Ovary (tissue), 9 donors: ENCODE results near the gene BIN2. TPM values are rescaled to one million over a fixed set of nuclear protein-coding genes. Genes with fewer than 3 reads are reported as not detected.

Experiments used
- DNase-seq, 5 donors: peaks; one replicate each; pipeline ENCODE4 v3.0.0-alpha.2; 2019 to 2020
- H3K27ac ChIP-seq, 2 donors: fragments of 200-600 bp; one replicate each; pipeline versions ENCODE4 v1.5.1 to v1.8.0; 2019 to 2022
- H3K27me3 ChIP-seq: fragments of 200-600 bp; one replicate; pipeline ENCODE4 v1.8.0; 2022
- H3K36me3 ChIP-seq: fragments of 200-600 bp; sonication (generic); one replicate; pipeline ENCODE4 v1.5.1; 2019
- H3K4me1 ChIP-seq: one replicate; pipeline ENCODE4 v1.8.1; 2013; ENCODE audit warnings: mild to moderate bottlenecking, moderate library complexity; ENCODE audit not compliant: insufficient read depth
- H3K4me3 ChIP-seq: fragments of 200-600 bp; sonication (generic); one replicate; pipeline ENCODE4 v1.5.1; 2017
- H3K9me3 ChIP-seq, 2 donors: fragments of 200-600 bp in 1 of 2; sonication (generic) in 1 of 2; one replicate each; pipeline versions ENCODE4 v1.5.1 to v1.8.1; 2013 to 2019; ENCODE audit warnings: mild to moderate bottlenecking in 1 of 2, moderate library complexity in 1 of 2
- EP300 ChIP-seq: sonication (generic); formaldehyde crosslinking; IDR thresholded peaks from one replicate; pipeline ENCODE4 v1.6.1; 2017; ENCODE audit warnings: antibody characterized with exemption
- POLR2A ChIP-seq: fragments of 450-650 bp; IDR thresholded peaks from one replicate; pipeline ENCODE4 v1.6.1; 2017; ENCODE audit warnings: antibody characterized with exemption, mild to moderate bottlenecking, moderate library complexity
- WGBS, 3 donors: extraction: QIAGEN DNeasy Blood & Tissue Kit in 1 of 3; methylation state at CpG; one replicate each; pipeline versions ENCODE4 v1.1.5 to v1.1.7; 2013 to 2017; 5-methylcytosine and 5-hydroxymethylcytosine counted together
- intact Hi-C, 4 donors: fragments of 100-400 bp; cut with DNase I; formaldehyde crosslinking; loops; one replicate each; pipeline versions ENCODE4 v1.11.0 to v1.15.1; 2022 to 2023
- polyA plus RNA-seq, 2 donors: library from polyadenylated mRNA; stranded (reverse); fragments of 200-250 nt in 1 of 2; fragments of 350-450 nt in 1 of 2; fragmentation: Illumina TruSeq in 1 of 2; extraction: RNeasy Lipid Tissue Mini Kit (QIAGEN cat#74804) in 1 of 2; gene quantifications; one replicate each; pipeline ENCODE4 v1.2.3, GENCODE V29; 2013 to 2014
- total RNA-seq, 7 donors: library from RNA; depleted of rRNA in 2 of 7; stranded (reverse); fragments of >200 nt in 2 of 7; fragmentation: NEBNext Ultra II Directional in 3 of 7; extraction: Animal tissue kit (Norgen Biotek cat#: 25700) in 3 of 7; gene quantifications; one replicate each; pipeline versions ENCODE4 v1.1.0 to v1.2.4, GENCODE V29; 2016 to 2023
- TF ChIP-seq, protein P1 (sequence below), 3 donors: fragments of 450-650 bp in 2 of 3; fragments of 200-600 bp in 1 of 3; IDR thresholded peaks; one replicate each; pipeline versions ENCODE4 v1.5.1 to v1.8.0; 2016 to 2022; ENCODE audit warnings: antibody characterized with exemption in 3 of 3, mild to moderate bottlenecking in 1 of 3
- donor health status: DM: no; HTN: no; CAD: no; lungs with moderate emphysema.
- donor health status: DM: no; HTN: no; CAD: no.
- donor health status: Bipolar disorder and iron deficiency.
- donor health status: DM: yes; HTN: yes; CAD: no.
- donor health status: DM: no; HTN: no; CAD: no.
- donor health status: DM: yes; HTN: yes; CAD: no.

The BIN2 gene
- total and polyA plus RNA-seq, 9 donors: 1.1 to 7.6 (median 1.5) TPM

GRCh38 chr12:51370667-51371066 lies 46.7 kb upstream of the BIN2 start:
- intact Hi-C loops: no loop called here
- WGBS, 3 donors: 95 to 96% (median 96%) methylated on average over 9 of the region's 9 CpGs
- TF ChIP-seq EP300 (no peak), POLR2A (no peak)
- TF ChIP-seq, protein P1, sequence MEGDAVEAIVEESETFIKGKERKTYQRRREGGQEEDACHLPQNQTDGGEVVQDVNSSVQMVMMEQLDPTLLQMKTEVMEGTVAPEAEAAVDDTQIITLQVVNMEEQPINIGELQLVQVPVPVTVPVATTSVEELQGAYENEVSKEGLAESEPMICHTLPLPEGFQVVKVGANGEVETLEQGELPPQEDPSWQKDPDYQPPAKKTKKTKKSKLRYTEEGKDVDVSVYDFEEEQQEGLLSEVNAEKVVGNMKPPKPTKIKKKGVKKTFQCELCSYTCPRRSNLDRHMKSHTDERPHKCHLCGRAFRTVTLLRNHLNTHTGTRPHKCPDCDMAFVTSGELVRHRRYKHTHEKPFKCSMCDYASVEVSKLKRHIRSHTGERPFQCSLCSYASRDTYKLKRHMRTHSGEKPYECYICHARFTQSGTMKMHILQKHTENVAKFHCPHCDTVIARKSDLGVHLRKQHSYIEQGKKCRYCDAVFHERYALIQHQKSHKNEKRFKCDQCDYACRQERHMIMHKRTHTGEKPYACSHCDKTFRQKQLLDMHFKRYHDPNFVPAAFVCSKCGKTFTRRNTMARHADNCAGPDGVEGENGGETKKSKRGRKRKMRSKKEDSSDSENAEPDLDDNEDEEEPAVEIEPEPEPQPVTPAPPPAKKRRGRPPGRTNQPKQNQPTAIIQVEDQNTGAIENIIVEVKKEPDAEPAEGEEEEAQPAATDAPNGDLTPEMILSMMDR (IDR thresholded peaks at IDR 0.05): no peak
- no peak for DNase-seq
- Histone ChIP-seq H3K9me3 (no peaks in the 10 kb centered on the region), H3K4me1 (peaks cover 3% of the 10 kb centered on the region), H3K36me3 (no peaks in the 10 kb centered on the region), H3K27me3 (no peaks in the 10 kb centered on the region), H3K27ac (no peak overlapping the region), H3K4me3 (no peak overlapping the region)

- intact Hi-C loops: no loop called here
- 87 to 94% (median 94%) methylated on average over 4 of the region's 4 CpGs for WGBS, 3 donors
- Histone ChIP-seq H3K36me3 (no peaks in the 10 kb centered on the region), H3K27ac (no peak overlapping the region), H3K4me1 (peaks cover 3% of the 10 kb centered on the region), H3K4me3 (no peak overlapping the region), H3K9me3 (no peaks in the 10 kb centered on the region), H3K27me3 (no peaks in the 10 kb centered on the region)
- DNase-seq: no peak
- TF ChIP-seq, protein P1 (IDR thresholded peaks at IDR 0.05): no peak
- TF ChIP-seq EP300: no peak
- no peak for TF ChIP-seq POLR2A
These were observed 45.6 kb upstream of the BIN2 start for GRCh38 chr12:51369581-51369980.

GRCh38 chr12:51368640-51369517 lies 44.9 kb upstream of the BIN2 start:
- H3K36me3 ChIP-seq: no peaks in the 10 kb centered on the region
- TF ChIP-seq, protein P1 (IDR thresholded peaks at IDR 0.05): no peak
- TF ChIP-seq EP300 (no peak), POLR2A (no peak)
- no peak for DNase-seq
- H3K27me3 ChIP-seq: no peaks in the 10 kb centered on the region
- intact Hi-C loops: no loop called here
- 59 to 62% (median 62%) methylated on average over 17 of the region's 17 CpGs for WGBS, 3 donors
- peaks cover 3% of the 10 kb centered on the region for H3K4me1 ChIP-seq
- H3K9me3 ChIP-seq: no peaks in the 10 kb centered on the region
- no peak overlapping the region for H3K4me3 ChIP-seq
- no peak overlapping the region for H3K27ac ChIP-seq

DNA sequence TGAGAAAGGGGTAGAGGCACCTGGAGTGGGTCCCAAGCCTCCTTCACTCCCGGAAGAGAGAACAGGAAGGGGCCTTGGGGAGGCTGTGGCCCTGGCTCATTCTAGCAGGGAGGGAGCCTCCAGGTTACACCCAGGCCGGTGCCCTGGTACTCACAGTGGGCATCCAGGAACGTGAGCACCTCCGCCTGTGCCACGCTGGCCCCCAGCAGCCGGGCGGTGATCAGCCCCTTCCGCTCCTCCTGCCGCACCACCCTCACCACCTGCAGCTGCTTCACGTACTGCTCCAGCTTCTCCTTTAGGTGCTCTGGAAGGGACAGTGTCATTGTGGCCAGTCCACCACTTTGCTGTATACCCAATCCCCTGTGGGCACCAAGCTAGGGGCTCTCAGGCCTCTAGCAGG lies 41.3 kb upstream of the BIN2 start:
- 94 to 97% (median 94%) methylated on average over 10 of the region's 10 CpGs for WGBS, 3 donors
- no peak for DNase-seq
- Histone ChIP-seq H3K4me3 (no peak overlapping the region), H3K27me3 (no peaks in the 10 kb centered on the region), H3K9me3 (no peaks in the 10 kb centered on the region), H3K27ac (no peak overlapping the region), H3K36me3 (no peaks in the 10 kb centered on the region), H3K4me1 (no peaks in the 10 kb centered on the region)
- intact Hi-C loops: no loop called here
- TF ChIP-seq POLR2A (no peak), EP300 (no peak)
- TF ChIP-seq, protein P1 (IDR thresholded peaks at IDR 0.05): no peak
